ENCODE measurements around the gene HOGA1.

DNA sequence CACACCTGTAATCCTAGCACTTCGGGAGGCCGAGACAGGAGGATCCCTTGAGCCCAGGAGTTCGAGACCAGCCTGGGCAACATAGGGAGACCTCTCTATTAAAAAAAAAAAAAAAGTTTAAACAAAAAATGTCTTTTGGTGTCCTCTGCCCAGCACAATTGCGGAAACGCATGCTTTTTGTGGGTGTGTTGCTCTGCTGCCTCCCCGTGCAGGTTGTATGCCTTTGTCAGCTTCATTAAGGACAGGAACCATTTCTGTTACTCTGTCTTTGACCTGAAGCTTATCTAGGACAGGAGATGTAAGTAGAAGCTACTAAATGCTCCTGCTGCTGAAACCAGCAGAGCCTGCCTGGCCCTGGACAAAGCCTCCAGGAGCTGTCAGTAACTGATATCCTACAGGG lies 32.9 kb upstream of the HOGA1 start:
- no peak for TF ChIP-seq CTCF (IDR thresholded peaks at IDR 0.05)
- TF ChIP-seq POLR2A (IDR thresholded peaks at IDR 0.05) = no peak

Measured in testis (tissue), 2 donors.